HFFc6 (cell line): ENCODE data around the gene PDE2A. TPM values are rescaled to one million over a fixed set of nuclear protein-coding genes. Genes with fewer than 3 reads are reported as not detected.
"Not testable (repeated sequence)": the region's sequence is repeated elsewhere in the genome, so short reads cannot be mapped to it uniquely, and the experiment has no call there.

Experiments used
- DNase-seq: peaks from one replicate; pipeline ENCODE4 v3.0.0-alpha.2; 2018
- H3K27ac Mint-ChIP-seq: 2 replicates; pipeline ENCODE4 v1.8.0; 2020; ENCODE audit warnings: mild to moderate bottlenecking, mixed read lengths
- H3K27me3 Mint-ChIP-seq: 2 replicates; pipeline ENCODE4 v1.8.0; 2021; ENCODE audit warnings: mild to moderate bottlenecking, moderate library complexity, mixed read lengths; ENCODE audit not compliant: insufficient read depth
- H3K36me3 Mint-ChIP-seq: 2 replicates; pipeline ENCODE4 v1.8.0; 2021; ENCODE audit warnings: low read depth, mixed read lengths
- H3K4me1 Mint-ChIP-seq: 2 replicates; pipeline ENCODE4 v1.8.0; 2020; ENCODE audit warnings: low read depth, mixed read lengths
- H3K4me3 Mint-ChIP-seq: 2 replicates; pipeline ENCODE4 v1.8.0; 2020; ENCODE audit warnings: mild to moderate bottlenecking, moderate library complexity, mixed read lengths
- H3K9me3 Mint-ChIP-seq: 2 replicates; pipeline ENCODE4 v1.8.0; 2020; ENCODE audit warnings: mild to moderate bottlenecking, mixed read lengths
- total RNA-seq, 6 experiments: library from RNA; stranded (reverse); fragmentation: NEBNext Ultra II Directional; extraction: Animal tissue kit (Norgen Biotek cat#: 25700); gene quantifications; 2 replicates in 1 of 6; 3 replicates in 5 of 6; pipeline ENCODE4 v1.2.3, GENCODE V29; 2021
- TF ChIP-seq, protein P1 (sequence below): fragments of 200-600 bp; sonication (generic); IDR thresholded peaks from 2 replicates; pipeline ENCODE4 v1.5.0; 2021; ENCODE audit warnings: antibody characterized with exemption, mild to moderate bottlenecking

PDE2A gene
- total RNA-seq, 6 experiments from 2014 or later, result 0.07 to 0.57 (median 0.40) TPM

DNA sequence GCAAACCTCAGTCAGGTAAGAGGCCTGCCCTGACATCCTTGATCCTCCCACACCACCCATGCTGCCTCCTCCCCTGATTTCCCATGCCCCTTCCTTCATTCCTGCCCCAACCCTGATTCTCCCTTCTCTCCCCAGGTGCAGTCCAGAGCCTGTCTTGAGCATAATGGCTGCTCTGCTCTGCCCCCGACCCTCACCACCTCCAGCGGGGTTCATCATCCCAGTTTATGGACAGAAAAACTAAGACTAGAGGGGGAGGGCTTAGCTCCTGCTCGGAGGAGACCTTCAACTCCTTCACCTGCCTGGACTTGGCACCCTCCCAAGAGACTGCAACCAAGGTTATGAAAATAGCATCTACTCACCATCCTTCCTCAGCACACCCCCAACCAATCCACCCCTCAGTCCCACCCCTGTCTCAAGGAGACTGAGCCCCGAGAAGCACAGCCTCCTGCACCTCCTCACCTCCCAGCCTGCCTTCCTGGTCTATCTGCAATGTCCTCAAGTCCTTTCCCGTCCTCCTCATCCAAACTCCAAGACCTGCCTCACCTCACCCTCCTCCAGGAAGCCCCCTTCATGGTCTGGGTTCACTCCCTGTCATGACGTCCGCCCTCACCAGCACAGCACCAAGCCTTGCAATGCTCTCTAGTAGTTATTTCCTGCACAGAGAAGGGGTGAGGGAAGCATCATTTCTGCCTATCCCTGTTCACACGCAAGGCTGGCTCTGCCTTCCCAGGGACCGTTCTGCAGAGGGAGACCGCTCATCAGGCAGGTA, 103.1 kb downstream of the PDE2A start:
- Mint-ChIP-seq H3K27me3 (peaks cover 3% of the 10 kb centered on the region), H3K36me3 (no peaks in the 10 kb centered on the region), H3K4me1 (peaks cover 60% of the 10 kb centered on the region), H3K4me3 (no peak overlapping the region), H3K27ac (peak overlapping the region; percentile 62; the same call in 1 of the 2 replicates), H3K9me3 (no peaks in the 10 kb centered on the region)
- TF ChIP-seq, protein P1, sequence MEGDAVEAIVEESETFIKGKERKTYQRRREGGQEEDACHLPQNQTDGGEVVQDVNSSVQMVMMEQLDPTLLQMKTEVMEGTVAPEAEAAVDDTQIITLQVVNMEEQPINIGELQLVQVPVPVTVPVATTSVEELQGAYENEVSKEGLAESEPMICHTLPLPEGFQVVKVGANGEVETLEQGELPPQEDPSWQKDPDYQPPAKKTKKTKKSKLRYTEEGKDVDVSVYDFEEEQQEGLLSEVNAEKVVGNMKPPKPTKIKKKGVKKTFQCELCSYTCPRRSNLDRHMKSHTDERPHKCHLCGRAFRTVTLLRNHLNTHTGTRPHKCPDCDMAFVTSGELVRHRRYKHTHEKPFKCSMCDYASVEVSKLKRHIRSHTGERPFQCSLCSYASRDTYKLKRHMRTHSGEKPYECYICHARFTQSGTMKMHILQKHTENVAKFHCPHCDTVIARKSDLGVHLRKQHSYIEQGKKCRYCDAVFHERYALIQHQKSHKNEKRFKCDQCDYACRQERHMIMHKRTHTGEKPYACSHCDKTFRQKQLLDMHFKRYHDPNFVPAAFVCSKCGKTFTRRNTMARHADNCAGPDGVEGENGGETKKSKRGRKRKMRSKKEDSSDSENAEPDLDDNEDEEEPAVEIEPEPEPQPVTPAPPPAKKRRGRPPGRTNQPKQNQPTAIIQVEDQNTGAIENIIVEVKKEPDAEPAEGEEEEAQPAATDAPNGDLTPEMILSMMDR, result no peak
- DNase-seq, result no peak

DNA sequence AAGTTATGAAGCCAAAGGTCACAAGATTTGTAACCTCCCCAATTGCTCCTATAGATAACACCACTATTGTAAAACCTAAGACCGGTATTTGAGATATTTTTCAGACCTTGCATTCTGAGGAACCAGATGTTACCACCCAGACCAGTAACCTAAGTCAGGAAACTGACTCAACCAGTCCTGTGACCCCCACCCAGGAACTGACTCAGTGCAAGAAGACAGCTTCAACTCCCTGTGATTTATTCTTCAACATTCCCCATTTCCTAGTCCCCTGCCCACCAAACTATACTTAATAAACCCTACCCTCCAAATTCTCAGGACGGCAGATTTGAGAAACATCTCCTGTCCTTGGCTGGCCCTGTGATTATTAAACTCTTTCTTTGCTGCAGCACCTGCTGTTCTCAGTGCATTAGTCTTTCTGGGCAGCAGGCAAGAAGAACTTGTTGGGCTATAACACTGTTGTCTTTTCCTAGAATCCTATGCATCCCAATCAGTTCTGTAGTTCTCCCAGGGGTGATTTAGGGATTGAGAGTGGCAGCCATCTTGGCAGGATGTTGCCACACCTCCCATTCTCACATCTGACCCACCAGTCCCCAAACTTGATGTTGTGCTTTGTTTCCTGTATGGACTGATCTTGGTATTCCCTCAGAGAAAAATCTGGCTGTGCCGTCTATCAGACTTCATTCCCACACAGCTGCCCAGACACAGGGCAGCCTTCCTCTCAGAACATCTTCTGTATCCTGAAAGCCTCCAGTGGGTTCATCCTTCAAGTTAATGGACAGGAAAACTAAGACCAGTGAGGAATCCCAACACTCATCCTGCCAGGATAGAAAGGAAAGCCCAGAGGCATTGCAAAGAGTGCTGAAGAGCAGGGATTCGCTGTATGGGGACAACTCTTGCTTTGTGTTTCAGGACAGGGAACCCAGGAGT, 104.0 kb downstream of the PDE2A start:
- Mint-ChIP-seq H3K9me3 (no peaks in the 10 kb centered on the region), H3K36me3 (no peaks in the 10 kb centered on the region), H3K27ac (peak overlapping the region; percentile 62), H3K4me1 (peaks cover 60% of the 10 kb centered on the region), H3K27me3 (no peaks in the 10 kb centered on the region; the same call in 1 of the 2 replicates), H3K4me3 (peak overlapping the region; percentile 20)
- TF ChIP-seq, protein P1, result no peak
- peak; percentile 45 for DNase-seq

DNA sequence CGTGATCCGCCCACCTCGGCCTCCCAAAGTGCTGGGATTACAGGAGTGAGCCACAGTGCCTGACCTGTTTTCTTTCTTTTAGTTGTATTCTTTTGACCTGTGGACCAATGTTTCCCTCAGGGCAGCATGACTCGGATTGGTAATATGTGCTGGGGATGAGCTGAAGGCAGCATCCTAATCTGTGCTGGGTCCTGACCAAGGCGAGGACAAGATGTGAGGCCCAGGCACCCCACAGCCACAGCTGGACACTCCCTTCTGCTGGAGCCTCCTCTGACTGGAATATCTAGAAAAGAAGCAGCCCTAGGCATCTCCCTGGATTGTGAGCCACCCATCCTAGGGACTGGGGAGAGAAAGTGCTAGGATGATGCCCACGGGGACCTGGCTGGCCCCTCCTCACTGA, 105.4 kb downstream of the PDE2A start:
- peak; percentile 40 for DNase-seq
- Mint-ChIP-seq H3K4me3 (no peak overlapping the region), H3K4me1 (peaks cover 49% of the 10 kb centered on the region), H3K36me3 (no peaks in the 10 kb centered on the region), H3K27me3 (no peaks in the 10 kb centered on the region; the same call in 1 of the 2 replicates), H3K9me3 (no peaks in the 10 kb centered on the region), H3K27ac (0 out of 2 replicates have a peak overlapping the region, but pooled peaks have one; percentile 37)
- TF ChIP-seq, protein P1, result no peak

DNA sequence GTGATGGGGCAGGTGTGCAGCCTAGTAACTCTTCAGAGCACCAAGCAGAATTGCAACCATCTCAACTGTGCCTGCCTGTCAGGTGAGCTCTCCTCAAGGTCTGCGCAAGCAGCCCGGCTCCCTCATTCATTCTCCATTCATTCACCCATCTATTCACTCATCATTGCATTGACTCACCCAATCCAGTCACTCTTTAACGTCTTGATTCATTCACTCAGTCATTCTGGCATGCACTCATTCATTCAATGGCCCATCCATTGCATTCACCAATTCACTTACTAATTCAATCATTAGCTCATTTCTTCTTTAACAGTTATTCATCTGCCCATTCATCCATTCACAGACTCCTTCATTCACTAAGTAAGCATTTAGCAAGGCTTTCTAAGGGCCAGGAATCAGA, 111.8 kb downstream of the PDE2A start:
- Mint-ChIP-seq H3K4me3 (no peak overlapping the region), H3K4me1 (peaks cover 6% of the 10 kb centered on the region; the same call in 1 of the 2 replicates), H3K9me3 (no peaks in the 10 kb centered on the region), H3K27ac (no peak overlapping the region), H3K36me3 (no peaks in the 10 kb centered on the region), H3K27me3 (peaks cover 8% of the 10 kb centered on the region)
- TF ChIP-seq, protein P1, result no peak
- no peak for DNase-seq

DNA sequence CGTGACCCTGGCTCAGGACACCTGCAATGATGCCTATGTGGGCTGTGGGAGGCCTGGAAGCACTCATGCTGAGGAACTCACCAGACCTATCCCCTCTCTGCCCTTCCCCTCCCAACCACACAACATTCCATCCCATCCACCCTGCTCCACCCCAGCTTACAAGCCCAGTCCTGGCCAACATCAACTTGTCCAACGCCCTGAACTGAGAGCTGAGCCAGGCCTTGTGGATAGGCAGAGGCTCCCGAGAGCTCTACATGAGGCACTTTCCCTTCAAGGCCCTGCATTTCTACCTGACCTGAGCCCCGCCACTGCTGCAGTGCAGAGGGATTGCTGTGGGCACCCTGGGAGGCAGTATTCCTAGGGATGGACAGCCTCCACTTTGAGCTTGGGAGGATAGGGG, 112.4 kb downstream of the PDE2A start:
- Mint-ChIP-seq H3K36me3 (no peaks in the 10 kb centered on the region), H3K9me3 (no peaks in the 10 kb centered on the region), H3K27me3 (peaks cover 8% of the 10 kb centered on the region), H3K4me1 (peaks cover 6% of the 10 kb centered on the region; the same call in 1 of the 2 replicates), H3K27ac (no peak overlapping the region), H3K4me3 (no peak overlapping the region)
- DNase-seq, result no peak
- TF ChIP-seq, protein P1, result no peak

DNA sequence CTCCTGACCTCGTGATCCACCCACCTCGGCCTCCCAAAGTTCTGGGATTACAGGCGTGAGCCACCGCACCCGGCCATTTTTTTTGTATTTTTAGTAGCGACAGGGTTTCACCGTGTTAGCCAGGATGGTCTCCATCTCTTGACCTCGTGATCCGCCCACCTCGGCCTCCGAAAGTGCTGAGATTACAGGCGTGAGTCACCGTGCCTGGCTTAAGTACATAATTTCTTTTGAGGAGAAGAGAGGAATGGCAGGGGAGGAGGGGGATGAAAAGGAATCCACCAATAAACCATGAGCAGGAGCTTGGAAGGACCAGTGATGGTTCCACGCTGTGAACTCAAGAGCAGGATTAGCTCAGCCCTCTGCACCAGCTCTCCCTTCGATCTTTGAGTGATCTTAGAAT, 113.4 kb downstream of the PDE2A start:
- H3K36me3 Mint-ChIP-seq, H3K4me1 Mint-ChIP-seq, H3K9me3 Mint-ChIP-seq, H3K4me3 Mint-ChIP-seq, DNase-seq, H3K27ac Mint-ChIP-seq: not testable (repeated sequence)
- H3K27me3 Mint-ChIP-seq, result peaks cover 11% of the 10 kb centered on the region
